HG03135 (cell line): ENCODE measurements around the gene SURF1.
"Not testable (repeated sequence)": the region's sequence is repeated elsewhere in the genome, so short reads cannot be mapped to it uniquely, and the experiment has no call there.

ENCODE experiments used
- ATAC-seq: cut with Tn5 transposase; IDR thresholded peaks from one replicate; pipeline ENCODE4 v1.9.1; 2021; ENCODE audit warnings: mild to moderate bottlenecking, moderate library complexity; ENCODE audit not compliant: unreplicated experiment

SURF1 gene

GRCh38 chr9:133384736-133385321 is 28.5 kb upstream of the SURF1 start:
- ATAC-seq: no peak

- ATAC-seq: no peak
Observed at GRCh38 chr9:133383438-133383837, 27.2 kb upstream of the SURF1 start.

- no peak for ATAC-seq
Observed at GRCh38 chr9:133382507-133383141, 26.3 kb upstream of the SURF1 start.

- ATAC-seq: no peak
Observed at GRCh38 chr9:133380734-133381133, 24.4 kb upstream of the SURF1 start.

- no peak for ATAC-seq
Observed at GRCh38 chr9:133379153-133380086, 23.1 kb upstream of the SURF1 start.

GRCh38 chr9:133378408-133378962 is 22.2 kb upstream of the SURF1 start:
- ATAC-seq: no peak

GRCh38 chr9:133377721-133378216 is 21.5 kb upstream of the SURF1 start:
- ATAC-seq: no peak

GRCh38 chr9:133377280-133377679 is 21.0 kb upstream of the SURF1 start:
- ATAC-seq: not testable (repeated sequence)

GRCh38 chr9:133375724-133376654 is 19.7 kb upstream of the SURF1 start, which contains the start of the genes STKLD1 and SURF4:
TSS of gene STKLD1 (plus strand) at chr9:133376366. CDS start at chr9:133376474, 108 bp downstream.
TSS of gene SURF4 (minus strand) at chr9:133376060. CDS start at chr9:133375969, 91 bp downstream.
- ATAC-seq: peak; percentile 90

- peak; percentile 11 for ATAC-seq
Observed at GRCh38 chr9:133375116-133375723, 18.9 kb upstream of the SURF1 start.

- no peak for ATAC-seq
Observed at GRCh38 chr9:133374612-133375115, 18.4 kb upstream of the SURF1 start.

- no peak for ATAC-seq
Observed at GRCh38 chr9:133372144-133372543, 15.9 kb upstream of the SURF1 start.

- no peak for ATAC-seq
Observed at GRCh38 chr9:133371261-133371711, 15.0 kb upstream of the SURF1 start.

- no peak for ATAC-seq
Observed at GRCh38 chr9:133370685-133371084, 14.4 kb upstream of the SURF1 start.

GRCh38 chr9:133369933-133370332 is 13.6 kb upstream of the SURF1 start:
- ATAC-seq: no peak

- ATAC-seq: no peak
Observed at GRCh38 chr9:133369422-133369821, 13.1 kb upstream of the SURF1 start.

- no peak for ATAC-seq
Observed at GRCh38 chr9:133368249-133368881, 12.1 kb upstream of the SURF1 start.

- ATAC-seq: no peak
Observed at GRCh38 chr9:133367778-133368177, 11.5 kb upstream of the SURF1 start.

- no peak for ATAC-seq
Observed at GRCh38 chr9:133367221-133367620, 10.9 kb upstream of the SURF1 start.
